ENCODE measurements around the gene SSNA1.
"Not testable (repeated sequence)": the region's sequence is repeated elsewhere in the genome, so short reads cannot be mapped to it uniquely, and the experiment has no call there.

The SSNA1 gene

GRCh38 chr9:137230705-137231371 lies 42.4 kb downstream of the SSNA1 start, which contains the start of gene SLC34A3:
Gene SLC34A3 (plus strand): TSS chr9:137230901. CDS start chr9:137231703, 802 bp downstream.
- no peak for DNase-seq (ENCODE audit: low spot score)
- no peak for FAIRE-seq

GRCh38 chr9:137231372-137232039 lies 43.0 kb downstream of the SSNA1 start:
- FAIRE-seq, result no peak

GRCh38 chr9:137232101-137232500 lies 43.6 kb downstream of the SSNA1 start:
- FAIRE-seq (no peak), DNase-seq (ENCODE audit: low spot score) (no peak)

More at GRCh38 chr9:137231372-137232039, 43.0 kb downstream of the SSNA1 start:
- no peak for DNase-seq (ENCODE audit: low spot score)

- FAIRE-seq (no peak), DNase-seq (ENCODE audit: low spot score) (no peak)
Measured at GRCh38 chr9:137232510-137232909, 44.0 kb downstream of the SSNA1 start.

- DNase-seq (ENCODE audit: low spot score) (no peak), FAIRE-seq (no peak)
Measured at GRCh38 chr9:137233143-137233980, 44.9 kb downstream of the SSNA1 start.

- DNase-seq (ENCODE audit: low spot score) (no peak), FAIRE-seq (no peak)
Measured at GRCh38 chr9:137234055-137234697, 45.7 kb downstream of the SSNA1 start.

- DNase-seq (ENCODE audit: low spot score) (no peak), FAIRE-seq (no peak)
Measured at GRCh38 chr9:137234758-137235423, 46.4 kb downstream of the SSNA1 start.

GRCh38 chr9:137235424-137236237 lies 47.2 kb downstream of the SSNA1 start:
- DNase-seq (ENCODE audit: low spot score) (no peak), FAIRE-seq (no peak)

- DNase-seq (ENCODE audit: low spot score) (peak; percentile 61), FAIRE-seq (no peak)
Measured at GRCh38 chr9:137236238-137236935, 47.9 kb downstream of the SSNA1 start.

GRCh38 chr9:137236936-137237421 lies 48.5 kb downstream of the SSNA1 start:
- DNase-seq (ENCODE audit: low spot score) (no peak), FAIRE-seq (no peak)

- DNase-seq (ENCODE audit: low spot score) (no peak), FAIRE-seq (no peak)
Measured at GRCh38 chr9:137237759-137238726, 49.6 kb downstream of the SSNA1 start.

- FAIRE-seq; DNase-seq (ENCODE audit: low spot score): not testable (repeated sequence)
Measured at GRCh38 chr9:137239541-137240200, 51.2 kb downstream of the SSNA1 start.
